Measurements from ENCODE around the gene LCK.

DNA sequence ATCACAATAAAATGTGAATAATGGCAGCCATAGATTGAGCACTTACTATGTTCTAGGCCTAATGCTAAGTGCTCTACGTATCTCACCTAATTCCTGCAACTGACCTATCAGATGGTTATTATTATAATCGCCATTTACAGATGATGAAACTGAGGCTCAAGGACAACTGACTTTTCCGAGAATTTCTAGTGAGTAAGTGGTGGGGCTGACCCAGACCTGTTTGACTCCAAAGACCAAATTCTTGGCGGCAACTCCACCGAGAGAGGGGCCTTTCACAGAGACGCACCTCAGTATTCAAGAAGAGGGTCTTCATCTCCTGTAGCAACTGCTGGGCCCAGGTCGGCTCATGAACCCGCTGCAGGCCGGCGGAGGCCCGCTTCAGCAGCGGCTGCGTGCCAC lies 29.5 kb upstream of the LCK start:
- TF ChIP-seq, protein P1, sequence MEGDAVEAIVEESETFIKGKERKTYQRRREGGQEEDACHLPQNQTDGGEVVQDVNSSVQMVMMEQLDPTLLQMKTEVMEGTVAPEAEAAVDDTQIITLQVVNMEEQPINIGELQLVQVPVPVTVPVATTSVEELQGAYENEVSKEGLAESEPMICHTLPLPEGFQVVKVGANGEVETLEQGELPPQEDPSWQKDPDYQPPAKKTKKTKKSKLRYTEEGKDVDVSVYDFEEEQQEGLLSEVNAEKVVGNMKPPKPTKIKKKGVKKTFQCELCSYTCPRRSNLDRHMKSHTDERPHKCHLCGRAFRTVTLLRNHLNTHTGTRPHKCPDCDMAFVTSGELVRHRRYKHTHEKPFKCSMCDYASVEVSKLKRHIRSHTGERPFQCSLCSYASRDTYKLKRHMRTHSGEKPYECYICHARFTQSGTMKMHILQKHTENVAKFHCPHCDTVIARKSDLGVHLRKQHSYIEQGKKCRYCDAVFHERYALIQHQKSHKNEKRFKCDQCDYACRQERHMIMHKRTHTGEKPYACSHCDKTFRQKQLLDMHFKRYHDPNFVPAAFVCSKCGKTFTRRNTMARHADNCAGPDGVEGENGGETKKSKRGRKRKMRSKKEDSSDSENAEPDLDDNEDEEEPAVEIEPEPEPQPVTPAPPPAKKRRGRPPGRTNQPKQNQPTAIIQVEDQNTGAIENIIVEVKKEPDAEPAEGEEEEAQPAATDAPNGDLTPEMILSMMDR (IDR thresholded peaks at IDR 0.05) = no peak
- no peak for TF ChIP-seq ZFX (IDR thresholded peaks at IDR 0.05; ENCODE audit: borderline replicate concordance)

Measured in 22Rv1 (cell line).